BE2C (cell line): Measurements from ENCODE around the gene GABBR2.

Experiments
- DNase-seq: peaks from one replicate; pipeline ENCODE4 v3.0.0-alpha.2; 2020
- H3K27me3 ChIP-seq: fragments of 250-450 bp; sonication (Bioruptor Pico); 2 replicates; pipeline ENCODE4 v1.5.1; 2020; ENCODE audit warnings: mild to moderate bottlenecking
- H3K36me3 ChIP-seq: fragments of 250-450 bp; sonication (Bioruptor Pico); 2 replicates; pipeline ENCODE4 v1.5.1; 2020; ENCODE audit warnings: mild to moderate bottlenecking
- H3K4me1 ChIP-seq: fragments of 250-450 bp; sonication (Bioruptor Pico); 2 replicates; pipeline ENCODE4 v1.5.1; 2020
- H3K4me3 ChIP-seq: 2 replicates; pipeline ENCODE4 v1.5.1; 2011; ENCODE audit warnings: low read depth, low read length
- H3K9me3 ChIP-seq: fragments of 250-450 bp; sonication (Bioruptor Pico); 2 replicates; pipeline ENCODE4 v1.5.1; 2020
- CTCF ChIP-seq: IDR thresholded peaks from 2 replicates; pipeline ENCODE4 v1.5.1; 2012; ENCODE audit warnings: mild to moderate bottlenecking, low read depth, low read length

Gene GABBR2

GRCh38 chr9:98328770-98329169 lies 380.0 kb downstream of the GABBR2 start:
- Histone ChIP-seq H3K27me3 (no peaks in the 10 kb centered on the region), H3K4me3 (no peak overlapping the region), H3K4me1 (peaks cover 14% of the 10 kb centered on the region), H3K9me3 (no peaks in the 10 kb centered on the region), H3K36me3 (no peaks in the 10 kb centered on the region)
- TF ChIP-seq CTCF = no peak
- DNase-seq = no peak

- peaks cover 14% of the 10 kb centered on the region for H3K4me1 ChIP-seq
- H3K4me3 ChIP-seq = no peak overlapping the region
- TF ChIP-seq CTCF = no peak
- no peaks in the 10 kb centered on the region for H3K36me3 ChIP-seq
- H3K9me3 ChIP-seq = no peaks in the 10 kb centered on the region
- DNase-seq = no peak
- H3K27me3 ChIP-seq = no peaks in the 10 kb centered on the region
Measured at GRCh38 chr9:98328141-98328540, 380.6 kb downstream of the GABBR2 start.

- H3K4me1 ChIP-seq = peaks cover 6% of the 10 kb centered on the region
- H3K4me3 ChIP-seq = no peak overlapping the region
- no peaks in the 10 kb centered on the region for H3K27me3 ChIP-seq
- DNase-seq = no peak
- H3K36me3 ChIP-seq = no peaks in the 10 kb centered on the region
- TF ChIP-seq CTCF = no peak
- no peaks in the 10 kb centered on the region for H3K9me3 ChIP-seq
Measured at GRCh38 chr9:98327249-98327561, 381.5 kb downstream of the GABBR2 start.

GRCh38 chr9:98326459-98327248 lies 382.1 kb downstream of the GABBR2 start:
- Histone ChIP-seq H3K9me3 (no peaks in the 10 kb centered on the region), H3K4me1 (no peaks in the 10 kb centered on the region; the same call in none of the 2 replicates), H3K4me3 (no peak overlapping the region), H3K27me3 (no peaks in the 10 kb centered on the region), H3K36me3 (no peaks in the 10 kb centered on the region)
- TF ChIP-seq CTCF = no peak
- DNase-seq = no peak

GRCh38 chr9:98324801-98325200 lies 383.9 kb downstream of the GABBR2 start:
- TF ChIP-seq CTCF = no peak
- H3K27me3 ChIP-seq = no peaks in the 10 kb centered on the region
- no peak for DNase-seq
- no peaks in the 10 kb centered on the region for H3K36me3 ChIP-seq
- no peaks in the 10 kb centered on the region for H3K4me1 ChIP-seq
- H3K9me3 ChIP-seq = no peaks in the 10 kb centered on the region
- no peak overlapping the region for H3K4me3 ChIP-seq

- TF ChIP-seq CTCF = no peak
- Histone ChIP-seq H3K4me1 (no peaks in the 10 kb centered on the region), H3K9me3 (no peaks in the 10 kb centered on the region), H3K27me3 (no peaks in the 10 kb centered on the region), H3K4me3 (no peak overlapping the region), H3K36me3 (no peaks in the 10 kb centered on the region)
- DNase-seq = no peak
Measured at GRCh38 chr9:98323831-98324135, 385.0 kb downstream of the GABBR2 start.
